ENCODE measurements around the gene ZNF735. TPM values are rescaled to one million over a fixed set of nuclear protein-coding genes. Genes with fewer than 3 reads are reported as not detected.

ZNF735 gene
- total RNA-seq, 1 donor from 2014 or later: not detected

Other genes with a start within 250 kb of the ZNF735 start
- gene ZNF722, start 208.4 kb upstream of the ZNF735 start, total RNA-seq: not detected
- gene ZNF727, start 161.8 kb upstream of the ZNF735 start, total RNA-seq: 1.8 TPM
- not detected for gene ZNF679, start 21.3 kb downstream of the ZNF735 start, total RNA-seq
- 3.8 TPM for gene ZNF736, start 106.8 kb downstream of the ZNF735 start, total RNA-seq

Measured in Right ventricle myocardium superior (tissue), 1 donor.